ENCODE results near the gene SPHKAP. TPM values are rescaled to one million over a fixed set of nuclear protein-coding genes. Genes with fewer than 3 reads are reported as not detected.

The SPHKAP gene
- total and polyA plus RNA-seq, 2 of the 4 experiments (the other 2 are of a cell fraction) = not detected

DNA sequence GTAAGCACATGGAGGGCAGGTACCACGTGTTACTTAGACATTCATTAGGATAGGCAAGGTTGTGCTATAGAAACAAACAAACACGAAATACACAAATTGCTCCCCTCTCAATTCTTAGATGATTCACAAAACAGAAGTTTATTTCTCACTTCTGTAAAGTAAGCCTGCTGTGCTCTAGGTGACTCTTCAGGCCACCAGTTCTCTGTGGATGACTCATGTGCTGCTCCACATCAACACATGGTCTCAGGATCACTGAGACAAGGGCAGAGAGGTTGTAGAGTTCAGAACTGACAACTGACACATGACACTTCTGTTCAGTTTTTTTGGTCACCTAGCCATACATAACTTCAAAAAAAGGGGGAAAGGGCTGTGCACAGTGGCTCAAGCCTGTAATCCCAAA is 239.5 kb downstream of the SPHKAP start:
- no peaks in the 10 kb centered on the region for H3K36me3 ChIP-seq (ENCODE audit: control insufficient read depth, insufficient read depth, low read length)
- no peak overlapping the region for H2AFZ ChIP-seq (replicated peaks; ENCODE audit: low read length, poor library complexity)
- no peak overlapping the region for H3K9ac ChIP-seq (ENCODE audit: low read depth, low read length)
- no peaks in the 10 kb centered on the region for H3K4me1 ChIP-seq (ENCODE audit: control insufficient read depth, insufficient read depth, low read length)
- H3K56ac ChIP-seq (ENCODE audit: extremely low read depth, insufficient read depth, low read length) = no peak overlapping the region
- no peaks in the 10 kb centered on the region for H3K79me1 ChIP-seq (ENCODE audit: low read depth in 1 of 2, low read length in 2 of 2)
- H3K4me3 ChIP-seq (ENCODE audit: insufficient read depth, low read depth, low read length) = no peak overlapping the region
- H2BK15ac ChIP-seq (ENCODE audit: low read depth, low read length) = no peak overlapping the region
- no peak overlapping the region for H2AK9ac ChIP-seq (replicated peaks; ENCODE audit: low read depth, low read length, poor library complexity)
- H2AK5ac ChIP-seq (ENCODE audit: low read depth, low read length) = no peak overlapping the region
- no peak overlapping the region for H2BK5ac ChIP-seq (ENCODE audit: low read depth, low read length, poor library complexity, severe bottlenecking)
- no peak overlapping the region for H3K4me2 ChIP-seq (ENCODE audit: low read depth, low read length)
- H2BK20ac ChIP-seq (ENCODE audit: low read depth, low read length) = no peak overlapping the region
- H3K18ac ChIP-seq (ENCODE audit: low read depth, low read length) = no peak overlapping the region
- no peaks in the 10 kb centered on the region for H3K9me1 ChIP-seq (ENCODE audit: insufficient read depth, low read length)
- H4K20me1 ChIP-seq (ENCODE audit: insufficient read depth, low read length) = no peaks in the 10 kb centered on the region
- intact Hi-C loops (cut with micrococcal nuclease) (no loop called here), dilution Hi-C loops (cut with HindIII; ENCODE audit: low sequenced_read_pairs, unreplicated experiment) (no loop called here), in situ Hi-C loops (cut with MboI; ENCODE audit: low sequenced_read_pairs) (no loop called here)
- H3K27ac ChIP-seq (ENCODE audit: insufficient read depth, low read length) = no peak overlapping the region
- WGBS, 2 experiments (ENCODE audit: extremely low coverage in 2 of 2, insufficient read length in 1 of 2) = no CpG with 5 or more reads among the region's 2 CpGs
- H3K14ac ChIP-seq (replicated peaks; ENCODE audit: low read depth, low read length) = no peak overlapping the region
- H2BK120ac ChIP-seq (ENCODE audit: low read depth, low read length) = no peak overlapping the region
- no peak overlapping the region for H4K5ac ChIP-seq (ENCODE audit: low read depth, low read length)
- ChIA-PET CTCF (interaction anchor here (0.9 kb wide), 1 partner anchor 176 kb away, joined by 4 read pairs; no protein-coding TSS in a partner anchor), POLR2A (ENCODE audit: unreplicated experiment) (no interaction called here)
- ATAC-seq (ENCODE audit: low read depth) (no peak), DNase-seq (no peak)
- no TSS peak for BruUV-seq (replicated peaks)
- no peak overlapping the region for H4K8ac ChIP-seq (ENCODE audit: low read depth in 2 of 2, low read length in 2 of 2)
- H3K9me3 ChIP-seq (ENCODE audit: control insufficient read depth, insufficient read depth, low read length) = peaks cover 2% of the 10 kb centered on the region; the same call in 1 of the 2 replicates
- H3K4ac ChIP-seq (ENCODE audit: low read depth, low read length) = no peak overlapping the region
- no peak overlapping the region for H4K91ac ChIP-seq (ENCODE audit: insufficient read depth, low read depth, low read length)
- TF ChIP-seq RFX5 (IDR thresholded peaks at IDR 0.05; ENCODE audit: low read depth, low read length) (no peak), RCOR1 (IDR thresholded peaks at IDR 0.05; ENCODE audit: insufficient replicate concordance, low read length) (no peak), MXI1 (IDR thresholded peaks at IDR 0.05; ENCODE audit: borderline replicate concordance, low read depth, low read length) (no peak), POLR2A (IDR thresholded peaks at IDR 0.05; ENCODE audit: low read depth, low read length) (no peak), BHLHE40 (IDR thresholded peaks at IDR 0.05; ENCODE audit: low read depth, low read length) (no peak), RAD21 (IDR thresholded peaks at IDR 0.05; ENCODE audit: low read length) (no peak), SMC3 (IDR thresholded peaks at IDR 0.05; ENCODE audit: low read depth, low read length) (no peak), CHD1 (IDR thresholded peaks at IDR 0.05; ENCODE audit: low read depth, low read length) (no peak), NFE2L2 (IDR thresholded peaks at IDR 0.05; ENCODE audit: low read depth, low read length) (no peak)
- TF ChIP-seq, protein P1, sequence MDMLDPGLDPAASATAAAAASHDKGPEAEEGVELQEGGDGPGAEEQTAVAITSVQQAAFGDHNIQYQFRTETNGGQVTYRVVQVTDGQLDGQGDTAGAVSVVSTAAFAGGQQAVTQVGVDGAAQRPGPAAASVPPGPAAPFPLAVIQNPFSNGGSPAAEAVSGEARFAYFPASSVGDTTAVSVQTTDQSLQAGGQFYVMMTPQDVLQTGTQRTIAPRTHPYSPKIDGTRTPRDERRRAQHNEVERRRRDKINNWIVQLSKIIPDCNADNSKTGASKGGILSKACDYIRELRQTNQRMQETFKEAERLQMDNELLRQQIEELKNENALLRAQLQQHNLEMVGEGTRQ (IDR thresholded peaks at IDR 0.05; ENCODE audit: low read depth, low read length) = no peak
- H3K23ac ChIP-seq (ENCODE audit: low read depth, low read length) = no peak overlapping the region
- H3K27me3 ChIP-seq (ENCODE audit: control insufficient read depth, insufficient read depth, low read length) = no peaks in the 10 kb centered on the region

All from IMR-90 (cell line).